WTC11 (cell line): Measurements from ENCODE around the gene UGGT1. TPM values are rescaled to one million over a fixed set of nuclear protein-coding genes. Genes with fewer than 3 reads are reported as not detected.

Source experiments
- ATAC-seq: fragments of 200-7000 bp; cut with Tn5 transposase; 2 replicates; pipeline ENCODE4 v1.10.0; 2021; ENCODE audit warnings: mild to moderate bottlenecking, moderate library complexity
- CTCF ChIA-PET: fragments of 300-600 bp; sonication (Branson Sonifier 250); formaldehyde crosslinking; loops from one replicate; lab custom pipeline; 2021; ENCODE audit warnings: antibody characterized with exemption; lab: Charles Lee
- POLR2A ChIA-PET: fragments of 350-600 bp; sonication (Branson Sonifier 250); formaldehyde crosslinking; loops from one replicate; lab custom pipeline; 2021; ENCODE audit warnings: antibody characterized with exemption; lab: Charles Lee
- DNase-seq: peaks from one replicate; pipeline ENCODE4 v3.0.0; 2021; ENCODE audit warnings: low spot score
- H3K27ac Mint-ChIP-seq: 2 replicates; pipeline ENCODE4 v1.8.0; 2021; ENCODE audit warnings: mixed read lengths
- H3K27me3 Mint-ChIP-seq: 2 replicates; pipeline ENCODE4 v1.8.0; 2021; ENCODE audit warnings: low read depth, mild to moderate bottlenecking, moderate library complexity, mixed read lengths
- H3K36me3 Mint-ChIP-seq: 2 replicates; pipeline ENCODE4 v1.8.0; 2021; ENCODE audit warnings: mixed read lengths
- H3K4me1 Mint-ChIP-seq: 2 replicates; pipeline ENCODE4 v1.8.0; 2022; ENCODE audit warnings: mixed read lengths
- H3K4me3 Mint-ChIP-seq: 2 replicates; pipeline ENCODE4 v1.8.0; 2021; ENCODE audit warnings: mild to moderate bottlenecking, moderate library complexity, mixed read lengths
- H3K9me3 Mint-ChIP-seq: 2 replicates; pipeline ENCODE4 v1.8.0; 2021; ENCODE audit warnings: mixed read lengths
- CBFB ChIP-seq: sonication (generic); formaldehyde crosslinking; IDR thresholded peaks from 2 replicates; pipeline ENCODE4 v1.8.1; 2022; ENCODE audit warnings: mild to moderate bottlenecking, low read depth, missing genetic modification reagents
- ELF4 ChIP-seq: sonication (generic); formaldehyde crosslinking; IDR thresholded peaks from 2 replicates; pipeline ENCODE4 v1.8.1; 2022; ENCODE audit warnings: low read depth, mild to moderate bottlenecking, moderate library complexity, missing genetic modification reagents
- FOXK1 ChIP-seq: sonication (generic); formaldehyde crosslinking; IDR thresholded peaks from 2 replicates; pipeline ENCODE4 v1.8.0; 2022; ENCODE audit warnings: mild to moderate bottlenecking, moderate library complexity, missing genetic modification reagents
- JUN ChIP-seq: sonication (generic); formaldehyde crosslinking; IDR thresholded peaks from 2 replicates; pipeline ENCODE4 v1.8.0; 2023; ENCODE audit warnings: mild to moderate bottlenecking, missing genetic modification reagents
- NFYB ChIP-seq: sonication (generic); formaldehyde crosslinking; conservative IDR thresholded peaks from 2 replicates; pipeline ENCODE4 v1.8.0; 2022; ENCODE audit warnings: low read depth, missing genetic modification reagents
- NR2C2 ChIP-seq: sonication (generic); formaldehyde crosslinking; IDR thresholded peaks from 2 replicates; pipeline ENCODE4 v1.8.0; 2022; ENCODE audit warnings: mild to moderate bottlenecking, missing genetic modification reagents
- SMAD3 ChIP-seq: sonication (generic); formaldehyde crosslinking; IDR thresholded peaks from 2 replicates; pipeline ENCODE4 v1.8.0; 2022; ENCODE audit warnings: missing genetic modification reagents, mild to moderate bottlenecking, borderline replicate concordance
- SP1 ChIP-seq: sonication (generic); formaldehyde crosslinking; conservative IDR thresholded peaks from 2 replicates; pipeline ENCODE4 v1.8.1; 2022; ENCODE audit warnings: missing genetic modification reagents
- TEAD1 ChIP-seq: sonication (generic); formaldehyde crosslinking; IDR thresholded peaks from 2 replicates; pipeline ENCODE4 v1.8.0; 2022; ENCODE audit warnings: mild to moderate bottlenecking, missing genetic modification reagents
- TEAD4 ChIP-seq: sonication (generic); formaldehyde crosslinking; IDR thresholded peaks from 2 replicates; pipeline ENCODE4 v1.8.0; 2022; ENCODE audit warnings: mild to moderate bottlenecking, missing genetic modification reagents
- USF2 ChIP-seq: sonication (generic); formaldehyde crosslinking; IDR thresholded peaks from 2 replicates; pipeline ENCODE4 v1.8.1; 2023; ENCODE audit warnings: mild to moderate bottlenecking, missing genetic modification reagents, moderate library complexity
- ZNF232 ChIP-seq: sonication (generic); formaldehyde crosslinking; IDR thresholded peaks from 2 replicates; pipeline ENCODE4 v1.8.0; 2022; ENCODE audit warnings: mild to moderate bottlenecking, missing genetic modification reagents
- ZNF263 ChIP-seq: sonication (generic); formaldehyde crosslinking; IDR thresholded peaks from 2 replicates; pipeline ENCODE4 v1.8.1; 2022; ENCODE audit warnings: low read depth, mild to moderate bottlenecking, moderate library complexity, missing genetic modification reagents
- ZNF416 ChIP-seq: fragments of 250-450 bp; sonication (Bioruptor Pico); IDR thresholded peaks from 2 replicates; pipeline ENCODE4 v1.9.0; 2021; ENCODE audit warnings: mild to moderate bottlenecking, inconsistent platforms
- ZNF425 ChIP-seq: fragments of 250-450 bp; sonication (Bioruptor Pico); conservative IDR thresholded peaks from 2 replicates; pipeline ENCODE4 v1.9.0; 2021; ENCODE audit warnings: mild to moderate bottlenecking
- ZNF512 ChIP-seq: sonication (generic); formaldehyde crosslinking; IDR thresholded peaks from 2 replicates; pipeline ENCODE4 v1.8.1; 2022; ENCODE audit warnings: missing genetic modification reagents, borderline replicate concordance
- ZNF671 ChIP-seq: fragments of 250-450 bp; sonication (Bioruptor Pico); IDR thresholded peaks from 2 replicates; pipeline ENCODE4 v1.8.0; 2021; ENCODE audit warnings: mild to moderate bottlenecking
- ZSCAN18 ChIP-seq: fragments of 250-450 bp; sonication (Bioruptor Pico); IDR thresholded peaks from 2 replicates; pipeline ENCODE4 v2.1.2; 2022; ENCODE audit warnings: mild to moderate bottlenecking, moderate library complexity
- total RNA-seq: library from RNA; stranded (reverse); gene quantifications from 3 replicates; pipeline ENCODE4 v1.2.3, GENCODE V29; 2021
- TF ChIP-seq, protein P1 (sequence below): sonication (generic); formaldehyde crosslinking; IDR thresholded peaks from 2 replicates; pipeline ENCODE4 v1.8.0; 2022; ENCODE audit warnings: missing genetic modification reagents
- TF ChIP-seq, protein P2 (sequence below): sonication (generic); formaldehyde crosslinking; IDR thresholded peaks from 2 replicates; pipeline ENCODE4 v1.8.1; 2022; ENCODE audit warnings: low read depth, missing genetic modification reagents, borderline replicate concordance
- TF ChIP-seq, protein P3 (sequence below): sonication (generic); formaldehyde crosslinking; IDR thresholded peaks from 2 replicates; pipeline ENCODE4 v1.8.0; 2022; ENCODE audit warnings: mild to moderate bottlenecking, missing genetic modification reagents

The UGGT1 gene
- total RNA-seq, 1 experiment from 2014 or later: 57.9 TPM

DNA sequence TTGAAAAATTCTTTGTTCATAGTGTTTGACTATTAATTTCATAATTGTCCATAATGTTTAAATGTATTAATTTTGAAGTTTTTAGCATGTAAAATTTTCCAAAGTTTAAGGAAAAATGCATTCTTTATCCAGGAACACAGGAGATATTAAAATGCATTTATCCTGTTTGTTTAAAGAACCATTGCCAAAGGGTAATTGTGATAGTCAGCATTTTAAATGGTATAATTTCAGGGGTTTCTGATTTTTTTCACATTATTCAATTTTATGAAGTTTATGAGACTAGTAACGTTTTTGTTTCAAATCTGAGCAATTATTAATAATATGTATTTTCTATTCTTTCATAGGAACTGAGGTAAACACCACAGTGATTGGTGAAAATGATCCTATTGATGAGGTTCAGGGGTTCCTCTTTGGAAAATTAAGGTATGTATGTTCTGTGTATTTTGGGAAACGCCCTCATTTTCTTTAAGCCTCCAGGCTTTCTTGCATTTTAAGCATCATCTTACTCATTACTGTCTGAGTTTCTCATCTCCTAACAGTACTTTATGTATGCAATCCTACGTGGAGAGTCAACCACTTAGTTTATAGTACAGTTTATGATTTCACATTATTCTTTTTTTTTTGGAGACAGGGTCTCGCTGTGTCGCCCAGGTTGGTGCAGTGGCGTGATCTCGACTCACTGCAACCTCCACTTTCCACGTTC lies 25.1 kb downstream of the UGGT1 start (continued):
- TF ChIP-seq, protein P1, sequence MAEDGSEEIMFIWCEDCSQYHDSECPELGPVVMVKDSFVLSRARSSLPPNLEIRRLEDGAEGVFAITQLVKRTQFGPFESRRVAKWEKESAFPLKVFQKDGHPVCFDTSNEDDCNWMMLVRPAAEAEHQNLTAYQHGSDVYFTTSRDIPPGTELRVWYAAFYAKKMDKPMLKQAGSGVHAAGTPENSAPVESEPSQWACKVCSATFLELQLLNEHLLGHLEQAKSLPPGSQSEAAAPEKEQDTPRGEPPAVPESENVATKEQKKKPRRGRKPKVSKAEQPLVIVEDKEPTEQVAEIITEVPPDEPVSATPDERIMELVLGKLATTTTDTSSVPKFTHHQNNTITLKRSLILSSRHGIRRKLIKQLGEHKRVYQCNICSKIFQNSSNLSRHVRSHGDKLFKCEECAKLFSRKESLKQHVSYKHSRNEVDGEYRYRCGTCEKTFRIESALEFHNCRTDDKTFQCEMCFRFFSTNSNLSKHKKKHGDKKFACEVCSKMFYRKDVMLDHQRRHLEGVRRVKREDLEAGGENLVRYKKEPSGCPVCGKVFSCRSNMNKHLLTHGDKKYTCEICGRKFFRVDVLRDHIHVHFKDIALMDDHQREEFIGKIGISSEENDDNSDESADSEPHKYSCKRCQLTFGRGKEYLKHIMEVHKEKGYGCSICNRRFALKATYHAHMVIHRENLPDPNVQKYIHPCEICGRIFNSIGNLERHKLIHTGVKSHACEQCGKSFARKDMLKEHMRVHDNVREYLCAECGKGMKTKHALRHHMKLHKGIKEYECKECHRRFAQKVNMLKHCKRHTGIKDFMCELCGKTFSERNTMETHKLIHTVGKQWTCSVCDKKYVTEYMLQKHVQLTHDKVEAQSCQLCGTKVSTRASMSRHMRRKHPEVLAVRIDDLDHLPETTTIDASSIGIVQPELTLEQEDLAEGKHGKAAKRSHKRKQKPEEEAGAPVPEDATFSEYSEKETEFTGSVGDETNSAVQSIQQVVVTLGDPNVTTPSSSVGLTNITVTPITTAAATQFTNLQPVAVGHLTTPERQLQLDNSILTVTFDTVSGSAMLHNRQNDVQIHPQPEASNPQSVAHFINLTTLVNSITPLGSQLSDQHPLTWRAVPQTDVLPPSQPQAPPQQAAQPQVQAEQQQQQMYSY (CRISPR knock-in tag): no peak
- TF ChIP-seq ZNF263 (CRISPR knock-in tag) (no peak), USF2 (CRISPR knock-in tag) (no peak), FOXK1 (CRISPR knock-in tag) (no peak), TEAD1 (no peak), SP1 (CRISPR knock-in tag) (no peak), ELF4 (CRISPR knock-in tag) (no peak), NFYB (CRISPR knock-in tag) (no peak)

DNA sequence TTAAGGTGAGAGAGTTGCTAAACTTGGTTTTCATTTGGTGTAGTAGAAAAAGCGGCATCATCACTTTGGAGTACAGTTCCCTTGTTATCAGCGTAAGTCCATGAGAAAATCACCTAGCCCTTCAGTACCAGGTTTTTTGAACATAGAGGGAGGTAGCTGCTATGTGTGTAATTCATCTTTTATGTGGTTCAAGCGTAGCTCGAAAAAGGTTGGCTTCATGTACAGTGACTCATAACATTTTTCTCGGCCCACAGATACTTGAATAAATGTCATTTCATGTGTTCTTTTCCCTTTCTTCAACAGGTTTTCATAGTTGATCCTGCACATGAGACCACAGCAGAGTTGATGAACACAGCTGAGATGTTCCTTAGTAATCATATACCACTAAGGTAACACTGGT lies 43.6 kb downstream of the UGGT1 start:
- no peak overlapping the region for H3K27ac Mint-ChIP-seq
- H3K4me3 Mint-ChIP-seq: no peak overlapping the region
- ChIA-PET POLR2A (no interaction called here), CTCF (no interaction called here)
- H3K27me3 Mint-ChIP-seq: no peaks in the 10 kb centered on the region
- ATAC-seq (no peak), DNase-seq (no peak)
- peaks cover 71% of the 10 kb centered on the region for H3K36me3 Mint-ChIP-seq
- no peaks in the 10 kb centered on the region; the same call in 1 of the 2 replicates for H3K4me1 Mint-ChIP-seq
- H3K9me3 Mint-ChIP-seq: no peaks in the 10 kb centered on the region
- no peak for TF ChIP-seq TEAD4
- no peak for TF ChIP-seq CBFB (CRISPR knock-in tag)
- TF ChIP-seq ZNF416 (CRISPR knock-in tag): no peak
- TF ChIP-seq ELF4 (CRISPR knock-in tag): no peak
- no peak for TF ChIP-seq ZNF512 (CRISPR knock-in tag)
- TF ChIP-seq JUN (CRISPR knock-in tag): no peak
- no peak for TF ChIP-seq NR2C2
- TF ChIP-seq ZSCAN18: no peak
- TF ChIP-seq ZNF671 (CRISPR knock-in tag): no peak
- no peak for TF ChIP-seq SMAD3 (CRISPR knock-in tag)
- TF ChIP-seq, protein P2, sequence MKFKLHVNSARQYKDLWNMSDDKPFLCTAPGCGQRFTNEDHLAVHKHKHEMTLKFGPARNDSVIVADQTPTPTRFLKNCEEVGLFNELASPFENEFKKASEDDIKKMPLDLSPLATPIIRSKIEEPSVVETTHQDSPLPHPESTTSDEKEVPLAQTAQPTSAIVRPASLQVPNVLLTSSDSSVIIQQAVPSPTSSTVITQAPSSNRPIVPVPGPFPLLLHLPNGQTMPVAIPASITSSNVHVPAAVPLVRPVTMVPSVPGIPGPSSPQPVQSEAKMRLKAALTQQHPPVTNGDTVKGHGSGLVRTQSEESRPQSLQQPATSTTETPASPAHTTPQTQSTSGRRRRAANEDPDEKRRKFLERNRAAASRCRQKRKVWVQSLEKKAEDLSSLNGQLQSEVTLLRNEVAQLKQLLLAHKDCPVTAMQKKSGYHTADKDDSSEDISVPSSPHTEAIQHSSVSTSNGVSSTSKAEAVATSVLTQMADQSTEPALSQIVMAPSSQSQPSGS (CRISPR knock-in tag): no peak
- TF ChIP-seq ZNF425 (CRISPR knock-in tag): no peak
- no peak for TF ChIP-seq NFYB (CRISPR knock-in tag)
- TF ChIP-seq ZNF232 (CRISPR knock-in tag): no peak
- TF ChIP-seq, protein P3, sequence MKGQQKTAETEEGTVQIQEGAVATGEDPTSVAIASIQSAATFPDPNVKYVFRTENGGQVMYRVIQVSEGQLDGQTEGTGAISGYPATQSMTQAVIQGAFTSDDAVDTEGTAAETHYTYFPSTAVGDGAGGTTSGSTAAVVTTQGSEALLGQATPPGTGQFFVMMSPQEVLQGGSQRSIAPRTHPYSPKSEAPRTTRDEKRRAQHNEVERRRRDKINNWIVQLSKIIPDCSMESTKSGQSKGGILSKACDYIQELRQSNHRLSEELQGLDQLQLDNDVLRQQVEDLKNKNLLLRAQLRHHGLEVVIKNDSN (CRISPR knock-in tag): no peak
